Naive thymus-derived CD8-positive, alpha-beta T cell (primary cell): ENCODE data around the gene C10orf95. TPM values are rescaled to one million over a fixed set of nuclear protein-coding genes. Genes with fewer than 3 reads are reported as not detected.

Source experiments
- microRNA-seq: library from miRNA; unstranded; fragments of <30 nt; microRNA quantifications from one replicate; pipeline ENCODE4 v1.2.0, GENCODE V29; 2022; ENCODE audit warnings: borderline microRNAs expressed
- polyA plus RNA-seq, 3 donors: library from polyadenylated mRNA; unstranded; fragments of 300-500 nt; fragmentation: Illumina TruSeq; gene quantifications; one replicate each; pipeline ENCODE4 v1.2.3, GENCODE V29; 2021
- total RNA-seq, 8 experiments: library from RNA in 2 of 8; stranded (reverse) in 2 of 8; gene quantifications; one replicate each; pipeline ENCODE4 v1.2.3 and lab custom pipeline; 2021 to 2026

Gene C10orf95
- total and polyA plus RNA-seq, 5 experiments from 2014 or later = 0.52 to 0.97 (median 0.68) TPM

Small RNA genes within 50 kb of the gene (microRNA-seq; reads per million reads assigned to microRNA genes)
- 52,894 reads per million, percentile 97 among the genes with 10 or more reads in this experiment for gene MIR146B

Other genes starting within 250 kb of the C10orf95 start
- not detected for gene ELOVL3, start 225.2 kb downstream of the C10orf95 start, total RNA-seq
- gene ELOVL3, start 225.2 kb downstream of the C10orf95 start, polyA plus RNA-seq = not detected
- gene PITX3, start 210.0 kb downstream of the C10orf95 start, total RNA-seq = not detected
- gene PITX3, start 210.0 kb downstream of the C10orf95 start, polyA plus RNA-seq = not detected
- gene GBF1, start 206.0 kb downstream of the C10orf95 start, total RNA-seq = 10 to 100 TPM; 36.9 to 41.0 TPM
- gene GBF1, start 206.0 kb downstream of the C10orf95 start, polyA plus RNA-seq = 10 to 100 TPM in 2 of 3 donors, 1 to 10 TPM in 1; 6.3 to 17.1 (median 10.7) TPM
- 100 to 1,000 TPM; 111 to 123 TPM for gene NFKB2, start 55.8 kb downstream of the C10orf95 start, total RNA-seq
- gene NFKB2, start 55.8 kb downstream of the C10orf95 start, polyA plus RNA-seq = 10 to 100 TPM in 1 of 3 donors, 1 to 10 TPM in 2; 6.1 to 14.6 (median 9.1) TPM
- 10 to 100 TPM; 11.9 to 13.3 TPM for gene PSD, start 32.8 kb downstream of the C10orf95 start, total RNA-seq
- 1 to 10 TPM; 4.9 to 5.9 (median 5.3) TPM for gene PSD, start 32.8 kb downstream of the C10orf95 start, polyA plus RNA-seq
- gene FBXL15, start 30.7 kb downstream of the C10orf95 start, total RNA-seq = 10 to 100 TPM; 18.7 to 21.1 TPM
- gene FBXL15, start 30.7 kb downstream of the C10orf95 start, polyA plus RNA-seq = 10 to 100 TPM; 26.8 to 35.5 (median 28.5) TPM
- 10 to 100 TPM; 36.5 to 41.7 TPM for gene CUEDC2, start 19.0 kb downstream of the C10orf95 start, total RNA-seq
- 10 to 100 TPM; 60.6 to 76.9 (median 70.8) TPM for gene CUEDC2, start 19.0 kb downstream of the C10orf95 start, polyA plus RNA-seq
- 10 to 100 TPM; 50.7 to 57.4 TPM for gene ACTR1A, start 51.2 kb upstream of the C10orf95 start, total RNA-seq
- 10 to 100 TPM; 45.9 to 60.7 (median 55.4) TPM for gene ACTR1A, start 51.2 kb upstream of the C10orf95 start, polyA plus RNA-seq
- gene SUFU, start 52.4 kb upstream of the C10orf95 start, total RNA-seq = 10 to 100 TPM; 11.8 to 14.3 TPM
- gene SUFU, start 52.4 kb upstream of the C10orf95 start, polyA plus RNA-seq = 1 to 10 TPM; 2.3 to 7.4 (median 3.0) TPM
- 10 to 100 TPM; 61.4 to 67.3 TPM for gene TRIM8, start 192.9 kb upstream of the C10orf95 start, total RNA-seq
- gene TRIM8, start 192.9 kb upstream of the C10orf95 start, polyA plus RNA-seq = 10 to 100 TPM; 27.5 to 53.2 (median 34.7) TPM